ENCODE results near the gene ADARB2.

ADARB2 gene

GRCh38 chr10:1745780-1746456 is 8.6 kb upstream of the ADARB2 start:
- no peak overlapping the region for H3K4me3 Mint-ChIP-seq
- H3K9me3 Mint-ChIP-seq, result peaks cover 14 to 17% of the 10 kb centered on the region in 2 donors
- peaks cover 62 to 67% of the 10 kb centered on the region in 2 donors for H3K27me3 Mint-ChIP-seq
- no peak overlapping the region for H3K27ac Mint-ChIP-seq
- peaks cover 9 to 13% of the 10 kb centered on the region in 2 donors for H3K36me3 Mint-ChIP-seq
- no peak for ATAC-seq (replicated peaks)
- DNase-seq, result no peak
- no peaks in the 10 kb centered on the region for H3K4me1 Mint-ChIP-seq

- no peak for DNase-seq
- no peaks in the 10 kb centered on the region for H3K4me1 Mint-ChIP-seq
- H3K27ac Mint-ChIP-seq, result no peak overlapping the region
- H3K4me3 Mint-ChIP-seq, result no peak overlapping the region
- peaks cover 6 to 11% of the 10 kb centered on the region in 2 donors for H3K36me3 Mint-ChIP-seq
- H3K27me3 Mint-ChIP-seq, result peaks cover 72 to 74% of the 10 kb centered on the region in 2 donors
- ATAC-seq (replicated peaks), result no peak
- peaks cover 11% of the 10 kb centered on the region in 2 donors for H3K9me3 Mint-ChIP-seq
Measured at GRCh38 chr10:1744524-1744923, 7.2 kb upstream of the ADARB2 start.

- Mint-ChIP-seq H3K4me3 (no peak overlapping the region), H3K36me3 (peaks cover 0 to 3% of the 10 kb centered on the region in 2 donors), H3K9me3 (no peaks in the 10 kb centered on the region), H3K4me1 (peaks cover 9 to 12% of the 10 kb centered on the region in 2 donors), H3K27ac (no peak overlapping the region), H3K27me3 (peaks cover 60 to 67% of the 10 kb centered on the region in 2 donors)
- ATAC-seq (replicated peaks), result no peak
- no peak for DNase-seq
Measured at GRCh38 chr10:1743141-1743540, 5.8 kb upstream of the ADARB2 start.

GRCh38 chr10:1741450-1741849 is 4.1 kb upstream of the ADARB2 start:
- no peak for ATAC-seq (replicated peaks)
- H3K9me3 Mint-ChIP-seq, result no peaks in the 10 kb centered on the region
- H3K27me3 Mint-ChIP-seq, result peaks cover 56 to 71% of the 10 kb centered on the region in 2 donors
- no peak overlapping the region for H3K4me3 Mint-ChIP-seq
- no peak overlapping the region for H3K27ac Mint-ChIP-seq
- DNase-seq, result no peak
- peaks cover 0 to 3% of the 10 kb centered on the region in 2 donors for H3K36me3 Mint-ChIP-seq
- H3K4me1 Mint-ChIP-seq, result peaks cover 16 to 28% of the 10 kb centered on the region in 2 donors

GRCh38 chr10:1739751-1740150 is 2.4 kb upstream of the ADARB2 start:
- no peaks in the 10 kb centered on the region for H3K9me3 Mint-ChIP-seq
- no peak for DNase-seq
- H3K4me1 Mint-ChIP-seq, result peaks cover 22 to 39% of the 10 kb centered on the region in 2 donors
- H3K36me3 Mint-ChIP-seq, result no peaks in the 10 kb centered on the region
- no peak for ATAC-seq (replicated peaks)
- H3K27me3 Mint-ChIP-seq, result peaks cover 53 to 72% of the 10 kb centered on the region in 2 donors
- H3K4me3 Mint-ChIP-seq, result no peak overlapping the region
- no peak overlapping the region for H3K27ac Mint-ChIP-seq

- Mint-ChIP-seq H3K27ac (peak overlapping the region; percentile 59), H3K27me3 (peaks cover 48 to 70% of the 10 kb centered on the region in 2 donors), H3K9me3 (no peaks in the 10 kb centered on the region), H3K36me3 (no peaks in the 10 kb centered on the region), H3K4me3 (no peak overlapping the region), H3K4me1 (peaks cover 22 to 39% of the 10 kb centered on the region in 2 donors)
- DNase-seq (peak; percentile 43), ATAC-seq (replicated peaks) (peak; percentile 82 to 86)
Measured at GRCh38 chr10:1738950-1739349, 1.6 kb upstream of the ADARB2 start.

- DNase-seq (no peak), ATAC-seq (replicated peaks) (peak in 1 of 2 donors; percentile 3)
- peaks cover 22 to 39% of the 10 kb centered on the region in 2 donors for H3K4me1 Mint-ChIP-seq
- no peaks in the 10 kb centered on the region for H3K9me3 Mint-ChIP-seq
- H3K4me3 Mint-ChIP-seq, result peak overlapping the region; percentile 87 to 90
- H3K36me3 Mint-ChIP-seq, result no peaks in the 10 kb centered on the region
- no peak overlapping the region for H3K27ac Mint-ChIP-seq
- H3K27me3 Mint-ChIP-seq, result peaks cover 44 to 73% of the 10 kb centered on the region in 2 donors
Measured at GRCh38 chr10:1736972-1737221, 428 bp downstream of the ADARB2 start.

GRCh38 chr10:1736144-1736971 is 967 bp downstream of the ADARB2 start:
- DNase-seq, result no peak
- Mint-ChIP-seq H3K36me3 (no peaks in the 10 kb centered on the region), H3K9me3 (no peaks in the 10 kb centered on the region), H3K27me3 (peaks cover 43 to 72% of the 10 kb centered on the region in 2 donors), H3K4me3 (peak overlapping the region; percentile 87 to 90), H3K27ac (peak overlapping the region; percentile 47), H3K4me1 (peaks cover 22 to 39% of the 10 kb centered on the region in 2 donors)
- no peak for ATAC-seq (replicated peaks)

GRCh38 chr10:1735562-1735961 is 1.8 kb downstream of the ADARB2 start:
- peaks cover 22 to 39% of the 10 kb centered on the region in 2 donors for H3K4me1 Mint-ChIP-seq
- peaks cover 42 to 70% of the 10 kb centered on the region in 2 donors for H3K27me3 Mint-ChIP-seq
- no peak for ATAC-seq (replicated peaks)

GRCh38 chr10:1734288-1734687 is 3.0 kb downstream of the ADARB2 start:
- Mint-ChIP-seq H3K27me3 (peaks cover 42 to 68% of the 10 kb centered on the region in 2 donors), H3K36me3 (no peaks in the 10 kb centered on the region), H3K27ac (no peak overlapping the region), H3K4me1 (peaks cover 22 to 38% of the 10 kb centered on the region in 2 donors), H3K4me3 (no peak overlapping the region), H3K9me3 (no peaks in the 10 kb centered on the region)
- ATAC-seq (replicated peaks), result no peak
- DNase-seq, result no peak

More at GRCh38 chr10:1735562-1735961, 1.8 kb downstream of the ADARB2 start:
- H3K4me3 Mint-ChIP-seq, result no peak overlapping the region
- no peaks in the 10 kb centered on the region for H3K9me3 Mint-ChIP-seq
- H3K36me3 Mint-ChIP-seq, result no peaks in the 10 kb centered on the region
- H3K27ac Mint-ChIP-seq, result no peak overlapping the region
- no peak for DNase-seq

- H3K36me3 Mint-ChIP-seq, result no peaks in the 10 kb centered on the region
- peaks cover 42 to 67% of the 10 kb centered on the region in 2 donors for H3K27me3 Mint-ChIP-seq
- DNase-seq, result no peak
- peaks cover 17 to 33% of the 10 kb centered on the region in 2 donors for H3K4me1 Mint-ChIP-seq
- H3K9me3 Mint-ChIP-seq, result no peaks in the 10 kb centered on the region
- H3K27ac Mint-ChIP-seq, result no peak overlapping the region
- no peak for ATAC-seq (replicated peaks)
- H3K4me3 Mint-ChIP-seq, result no peak overlapping the region
Measured at GRCh38 chr10:1733720-1734119, 3.6 kb downstream of the ADARB2 start.

GRCh38 chr10:1732564-1732996 is 4.7 kb downstream of the ADARB2 start:
- ATAC-seq (replicated peaks), result no peak
- H3K36me3 Mint-ChIP-seq, result no peaks in the 10 kb centered on the region
- peaks cover 10 to 21% of the 10 kb centered on the region in 2 donors for H3K4me1 Mint-ChIP-seq
- H3K27ac Mint-ChIP-seq, result no peak overlapping the region
- H3K4me3 Mint-ChIP-seq, result no peak overlapping the region
- H3K9me3 Mint-ChIP-seq, result no peaks in the 10 kb centered on the region
- H3K27me3 Mint-ChIP-seq, result peaks cover 42 to 72% of the 10 kb centered on the region in 2 donors
- no peak for DNase-seq

- Mint-ChIP-seq H3K9me3 (no peaks in the 10 kb centered on the region), H3K4me1 (peaks cover 6 to 13% of the 10 kb centered on the region in 2 donors), H3K36me3 (no peaks in the 10 kb centered on the region), H3K27me3 (peaks cover 45 to 74% of the 10 kb centered on the region in 2 donors), H3K4me3 (no peak overlapping the region), H3K27ac (no peak overlapping the region)
- DNase-seq (no peak), ATAC-seq (replicated peaks) (no peak)
Measured at GRCh38 chr10:1731592-1731991, 5.7 kb downstream of the ADARB2 start.

GRCh38 chr10:1729751-1730150 is 7.6 kb downstream of the ADARB2 start:
- ATAC-seq (replicated peaks) (no peak), DNase-seq (no peak)
- no peaks in the 10 kb centered on the region for H3K9me3 Mint-ChIP-seq
- H3K4me1 Mint-ChIP-seq, result no peaks in the 10 kb centered on the region
- H3K27ac Mint-ChIP-seq, result no peak overlapping the region
- peaks cover 0 to 1% of the 10 kb centered on the region in 2 donors for H3K36me3 Mint-ChIP-seq
- H3K4me3 Mint-ChIP-seq, result no peak overlapping the region
- peaks cover 49 to 77% of the 10 kb centered on the region in 2 donors for H3K27me3 Mint-ChIP-seq

GRCh38 chr10:1726861-1727260 is 10.5 kb downstream of the ADARB2 start:
- Mint-ChIP-seq H3K27me3 (peaks cover 53 to 81% of the 10 kb centered on the region in 2 donors), H3K36me3 (peaks cover 0 to 1% of the 10 kb centered on the region in 2 donors), H3K4me3 (no peak overlapping the region), H3K4me1 (no peaks in the 10 kb centered on the region), H3K27ac (no peak overlapping the region), H3K9me3 (no peaks in the 10 kb centered on the region)
- DNase-seq (no peak), ATAC-seq (replicated peaks) (no peak)
